GM19324 (cell line): ENCODE data around the gene PALMD.

ENCODE experiments used
- ATAC-seq: cut with Tn5 transposase; IDR thresholded peaks from one replicate; pipeline ENCODE4 v1.9.1; 2021; ENCODE audit warnings: mild to moderate bottlenecking, moderate library complexity; ENCODE audit not compliant: unreplicated experiment, low FRiP score

Gene PALMD

GRCh38 chr1:99657213-99658030 lies 11.5 kb downstream of the PALMD start:
- no peak for ATAC-seq

DNA sequence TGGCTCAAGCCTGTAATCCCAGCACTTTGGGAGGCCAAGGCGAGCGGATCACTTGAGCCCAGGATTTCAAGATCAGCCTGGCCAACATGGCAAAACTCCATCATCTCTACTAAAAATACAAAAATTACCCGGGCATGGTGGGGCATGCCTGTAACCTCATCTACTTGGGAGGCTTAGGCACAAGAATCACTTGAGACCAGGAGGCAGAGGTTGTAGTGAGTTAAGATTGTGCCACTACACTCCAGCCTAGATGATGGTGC lies 12.0 kb downstream of the PALMD start:
- no peak for ATAC-seq

GRCh38 chr1:99659755-99660210 lies 13.9 kb downstream of the PALMD start:
- ATAC-seq: no peak

GRCh38 chr1:99660496-99660895 lies 14.6 kb downstream of the PALMD start:
- ATAC-seq: no peak

DNA sequence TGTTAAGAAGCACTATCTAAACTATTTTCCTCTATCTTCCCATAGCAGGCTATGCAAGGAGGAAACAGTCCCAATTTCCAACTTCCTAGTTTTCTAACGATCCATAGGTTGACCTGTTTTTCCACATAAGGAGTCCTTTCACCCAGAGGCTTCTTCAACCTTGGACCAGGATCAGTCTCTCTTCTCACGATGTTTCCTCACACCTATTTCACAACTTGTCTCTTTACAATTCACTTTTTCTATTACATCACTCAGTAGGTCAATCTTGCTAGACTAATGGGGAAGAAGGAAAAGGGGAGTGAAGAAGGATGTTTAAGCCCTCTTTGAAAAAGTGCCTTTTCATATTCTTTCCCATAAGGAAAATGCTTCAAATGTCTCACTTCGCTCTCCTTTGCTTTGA lies 15.9 kb downstream of the PALMD start:
- ATAC-seq: no peak

GRCh38 chr1:99662539-99663080 lies 16.7 kb downstream of the PALMD start:
- ATAC-seq: no peak

- no peak for ATAC-seq
These were observed 17.6 kb downstream of the PALMD start for GRCh38 chr1:99663501-99663900.

DNA sequence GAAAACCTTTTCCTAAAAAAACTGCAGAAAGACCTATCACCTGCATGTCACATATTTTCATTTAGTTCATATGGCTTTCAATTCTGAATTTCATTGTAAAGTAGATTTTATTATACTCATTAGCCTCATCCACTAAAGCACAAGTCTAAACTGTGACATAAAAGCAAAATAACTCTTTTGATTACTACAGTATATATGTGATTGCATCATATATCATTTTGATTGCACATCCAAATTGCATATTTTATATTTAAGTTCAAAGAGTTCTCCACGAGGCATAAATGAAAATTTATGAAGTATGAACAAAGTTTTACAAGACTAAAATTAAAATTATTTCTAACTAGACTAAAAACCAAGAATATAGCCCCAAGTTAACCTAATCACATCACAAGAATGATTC lies 19.3 kb downstream of the PALMD start:
- no peak for ATAC-seq

GRCh38 chr1:99669376-99669775 lies 23.5 kb downstream of the PALMD start:
- ATAC-seq: no peak

GRCh38 chr1:99669821-99670220 lies 23.9 kb downstream of the PALMD start:
- ATAC-seq: no peak

GRCh38 chr1:99670583-99670982 lies 24.7 kb downstream of the PALMD start:
- no peak for ATAC-seq

DNA sequence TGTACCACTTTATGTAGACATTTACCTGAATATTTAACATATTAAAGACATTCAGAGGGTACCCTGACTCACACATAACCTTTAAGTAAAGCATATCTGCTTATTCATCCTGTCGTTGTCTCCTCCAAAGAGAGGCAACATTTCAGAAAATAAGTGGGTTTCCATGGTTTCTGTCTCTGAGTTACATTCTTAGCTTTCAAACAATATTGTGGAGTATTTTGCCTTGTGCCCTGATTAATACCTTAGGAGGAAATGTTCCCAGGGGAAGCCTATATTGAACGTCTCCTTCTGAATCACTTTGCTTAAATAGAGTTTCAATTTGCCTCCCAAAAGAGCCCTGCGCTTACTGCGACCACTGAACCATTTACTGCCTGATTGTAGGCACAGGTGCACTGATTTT lies 26.1 kb downstream of the PALMD start:
- ATAC-seq: no peak

DNA sequence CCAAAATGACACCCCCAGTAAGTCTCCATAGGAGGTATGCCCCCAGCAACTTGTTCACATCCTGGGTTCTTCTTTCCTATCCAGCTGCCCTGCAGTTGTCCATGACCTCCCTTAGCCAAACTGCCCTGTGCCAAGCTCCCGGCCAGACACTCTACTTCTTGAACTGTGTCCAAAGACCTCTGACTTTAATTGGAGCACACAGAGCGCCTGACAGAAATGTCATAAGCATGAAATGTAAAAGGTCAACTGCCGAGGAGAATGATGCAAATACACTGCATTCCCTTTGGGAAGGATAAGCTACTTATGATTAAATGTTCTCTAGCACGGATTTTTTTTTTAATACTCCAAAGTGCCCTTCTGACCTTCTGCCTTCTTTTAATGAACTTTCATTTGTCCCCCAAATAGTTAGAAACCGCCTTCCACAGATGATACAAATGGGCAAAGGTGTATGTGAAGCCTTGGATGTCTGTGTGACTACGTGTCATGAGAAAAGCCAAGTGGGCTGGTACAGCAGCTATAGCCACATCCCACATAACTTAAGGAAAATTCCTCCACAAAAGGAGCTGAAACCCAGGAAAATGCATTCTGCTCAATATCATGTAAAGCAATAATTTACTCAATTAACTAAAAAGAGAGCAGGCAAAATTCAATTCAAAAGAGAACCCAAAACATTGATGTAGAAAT lies 26.8 kb downstream of the PALMD start:
- no peak for ATAC-seq

GRCh38 chr1:99673315-99673714 lies 27.4 kb downstream of the PALMD start:
- ATAC-seq: no peak

GRCh38 chr1:99674115-99675064 lies 28.5 kb downstream of the PALMD start:
- ATAC-seq: no peak

- ATAC-seq: no peak
These were observed 29.4 kb downstream of the PALMD start for GRCh38 chr1:99675292-99675691.

GRCh38 chr1:99675994-99676393 lies 30.1 kb downstream of the PALMD start:
- no peak for ATAC-seq

GRCh38 chr1:99676876-99677275 lies 31.0 kb downstream of the PALMD start:
- ATAC-seq: no peak

GRCh38 chr1:99677416-99677815 lies 31.5 kb downstream of the PALMD start:
- ATAC-seq: no peak

- ATAC-seq: no peak
These were observed 34.4 kb downstream of the PALMD start for GRCh38 chr1:99680270-99680669.

DNA sequence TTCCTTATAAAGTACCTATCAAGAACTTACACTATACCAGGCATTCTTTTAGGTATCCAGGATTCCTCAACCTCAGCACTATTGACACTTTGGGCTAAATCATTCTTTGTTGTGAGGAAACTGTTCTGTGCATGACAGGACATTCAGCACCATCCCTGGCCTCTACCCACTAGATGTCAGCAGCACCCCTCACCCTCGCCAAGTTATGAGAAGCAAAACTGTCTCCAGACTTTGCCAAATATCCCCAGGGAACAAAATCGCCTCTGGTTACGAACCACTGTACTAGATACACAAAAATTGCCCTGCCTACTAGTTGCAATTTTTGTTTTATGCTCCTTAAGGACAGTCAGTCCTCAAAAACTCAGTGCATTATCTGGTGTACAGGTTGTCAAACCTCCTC lies 35.7 kb downstream of the PALMD start:
- ATAC-seq: no peak
